AG09309 (cell line): Measurements from ENCODE around the gene TMEM214.

Experiments
- DNase-seq: peaks from one replicate; pipeline ENCODE4 v3.0.0-alpha.2; 2010; ENCODE audit warnings: low read depth
- H3K4me3 ChIP-seq: 2 replicates; pipeline ENCODE4 v1.5.1; 2011; ENCODE audit warnings: mild to moderate bottlenecking, low read depth, low read length, moderate library complexity; ENCODE audit not compliant: control insufficient read depth
- CTCF ChIP-seq: IDR thresholded peaks from 2 replicates; pipeline ENCODE4 v1.5.1; 2011; ENCODE audit warnings: mild to moderate bottlenecking, low read depth, low read length, inconsistent platforms; ENCODE audit not compliant: insufficient read depth, control insufficient read depth; ENCODE audit errors: missing control alignments

TMEM214 gene

DNA sequence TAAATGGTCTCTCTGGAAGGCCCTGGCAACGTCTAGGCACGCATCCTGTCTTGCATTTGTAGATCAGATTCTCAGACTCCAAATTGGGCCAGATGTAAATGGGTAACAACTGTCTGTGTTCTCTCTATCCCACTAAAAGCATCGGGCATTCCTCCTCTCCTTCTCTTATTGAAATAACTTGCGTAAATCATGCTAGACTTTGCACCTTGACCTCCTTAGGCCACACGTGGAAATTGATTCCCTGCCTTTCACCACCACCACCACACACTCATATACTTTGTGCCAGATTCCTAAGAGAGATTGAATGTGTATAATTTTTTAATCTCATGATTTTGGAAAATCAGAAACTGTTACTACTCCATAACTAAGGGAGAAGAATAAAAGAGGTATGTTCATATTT is 41.0 kb upstream of the TMEM214 start:
- TF ChIP-seq CTCF: no peak
- no peak overlapping the region for H3K4me3 ChIP-seq
- DNase-seq: no peak

- no peak for DNase-seq
- no peak overlapping the region for H3K4me3 ChIP-seq
- no peak for TF ChIP-seq CTCF
These were observed 39.0 kb upstream of the TMEM214 start for GRCh38 chr2:26993768-26994167.

DNA sequence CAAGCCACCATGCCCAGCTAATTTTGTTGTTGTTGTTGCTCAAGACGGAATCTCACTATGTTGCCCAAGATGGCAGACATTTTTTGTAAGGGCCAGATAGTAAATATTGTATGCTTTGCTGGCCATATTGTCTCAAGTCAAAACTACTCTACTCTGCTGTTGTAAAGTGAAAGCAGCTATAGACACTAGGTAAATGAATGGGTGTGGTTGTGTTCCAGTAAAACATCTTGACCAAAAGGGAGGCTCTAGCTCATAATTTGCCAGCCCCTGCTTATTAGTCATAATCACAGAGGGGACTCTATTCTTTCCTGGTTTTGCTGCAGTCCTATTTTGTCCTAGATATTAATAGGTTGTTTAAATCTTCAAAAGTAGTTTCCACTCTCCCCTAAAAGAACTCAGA is 37.8 kb upstream of the TMEM214 start:
- no peak for DNase-seq
- no peak for TF ChIP-seq CTCF
- no peak overlapping the region for H3K4me3 ChIP-seq

DNA sequence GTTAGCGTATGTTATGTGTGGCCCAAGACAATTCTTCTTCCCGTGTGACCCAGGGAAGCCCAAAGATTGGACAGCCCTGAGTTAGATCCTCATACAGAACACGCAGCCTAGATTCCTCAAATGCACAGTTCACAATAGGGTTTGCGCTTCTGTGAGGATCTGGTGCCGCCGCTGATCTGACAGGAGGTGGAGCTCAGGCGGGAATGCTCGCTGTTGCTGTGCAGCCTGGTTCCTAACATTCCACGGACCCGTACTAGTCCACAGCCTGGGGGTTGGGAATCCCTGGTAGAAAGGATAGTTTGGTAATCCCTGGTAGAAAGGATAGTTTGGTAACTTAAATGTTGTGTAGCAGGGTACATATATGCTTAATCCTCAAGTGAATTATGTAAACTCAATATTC is 35.4 kb upstream of the TMEM214 start:
- no peak for DNase-seq
- no peak overlapping the region for H3K4me3 ChIP-seq
- no peak for TF ChIP-seq CTCF

GRCh38 chr2:26998323-26998722 is 34.4 kb upstream of the TMEM214 start:
- TF ChIP-seq CTCF: no peak
- DNase-seq: no peak

DNA sequence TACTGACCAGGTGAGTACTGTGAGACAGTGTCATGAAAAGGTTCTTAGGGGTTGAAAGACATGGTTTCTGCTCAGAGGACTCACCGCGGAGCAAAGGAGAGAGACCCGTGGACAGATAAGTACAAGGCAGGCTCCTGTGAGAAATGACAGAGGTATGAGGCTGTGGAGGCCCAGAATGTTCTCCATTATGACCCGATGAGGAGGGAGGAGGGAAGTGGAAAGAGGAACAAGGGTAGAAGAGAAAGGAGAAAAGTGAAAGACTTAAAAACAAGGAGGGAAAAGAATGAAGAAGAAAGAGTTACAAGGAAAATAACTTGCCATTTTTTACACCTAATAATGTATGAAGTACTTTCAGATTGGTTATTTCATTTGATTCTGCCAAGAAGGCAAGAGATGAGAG is 32.5 kb upstream of the TMEM214 start:
- no peak overlapping the region for H3K4me3 ChIP-seq
- no peak for DNase-seq

More at GRCh38 chr2:26998323-26998722, 34.4 kb upstream of the TMEM214 start:
- no peak overlapping the region for H3K4me3 ChIP-seq

More for the DNA sequence above, 32.5 kb upstream of the TMEM214 start:
- no peak for TF ChIP-seq CTCF
